Subcutaneous adipose tissue (tissue), 4 donors: Measurements from ENCODE around the gene UBE2D3. TPM values are rescaled to one million over a fixed set of nuclear protein-coding genes. Genes with fewer than 3 reads are reported as not detected.

Source experiments
- total RNA-seq, 4 donors: library from RNA; depleted of rRNA; stranded (reverse); fragments of >200 nt; gene quantifications; one replicate each; pipeline ENCODE4 v1.1.0, GENCODE V29; 2016
- TF ChIP-seq, protein P1 (sequence below): fragments of 450-650 bp; IDR thresholded peaks from one replicate; pipeline ENCODE4 v1.5.1; 2016; ENCODE audit warnings: low read depth, mild to moderate bottlenecking, control low read depth, antibody characterized with exemption, moderate library complexity

UBE2D3 gene
- total RNA-seq, 4 donors from 2014 or later: 285 to 439 (median 398) TPM

DNA sequence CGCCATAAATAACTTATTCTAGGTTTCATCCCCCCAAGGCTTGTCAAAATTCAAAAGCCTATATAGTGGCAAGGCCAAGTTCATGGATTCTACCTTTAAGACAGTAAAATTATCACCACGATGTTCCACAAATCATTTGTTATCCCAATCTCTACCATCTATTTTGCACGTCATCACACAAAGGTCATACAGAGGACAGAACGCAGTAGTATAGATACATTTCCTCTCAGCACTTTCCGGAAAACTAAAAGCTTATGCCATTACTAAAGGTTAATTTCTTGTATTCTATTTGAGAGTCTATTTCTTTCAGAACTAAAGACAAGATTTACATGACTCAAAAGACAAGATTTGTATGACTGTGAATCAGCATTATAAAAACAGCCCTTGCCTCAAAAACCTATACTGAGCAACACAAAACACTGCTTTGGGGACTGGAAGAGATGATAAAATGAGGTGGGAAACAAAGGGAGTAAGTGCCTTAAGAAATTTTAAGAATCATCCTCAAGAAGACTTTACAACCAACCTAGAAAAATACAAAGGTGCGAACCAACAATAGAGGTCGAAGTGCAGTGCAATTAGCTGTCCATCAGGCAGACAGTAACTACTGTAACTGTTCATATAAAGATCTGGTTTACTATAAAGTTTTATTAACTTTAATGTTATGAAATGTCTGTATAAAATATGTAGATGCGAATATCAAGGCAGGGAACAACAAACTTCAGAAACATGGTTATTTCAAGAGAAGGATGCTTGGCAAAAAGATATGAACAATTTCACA, 7.6 kb downstream of the UBE2D3 start:
- TF ChIP-seq, protein P1, sequence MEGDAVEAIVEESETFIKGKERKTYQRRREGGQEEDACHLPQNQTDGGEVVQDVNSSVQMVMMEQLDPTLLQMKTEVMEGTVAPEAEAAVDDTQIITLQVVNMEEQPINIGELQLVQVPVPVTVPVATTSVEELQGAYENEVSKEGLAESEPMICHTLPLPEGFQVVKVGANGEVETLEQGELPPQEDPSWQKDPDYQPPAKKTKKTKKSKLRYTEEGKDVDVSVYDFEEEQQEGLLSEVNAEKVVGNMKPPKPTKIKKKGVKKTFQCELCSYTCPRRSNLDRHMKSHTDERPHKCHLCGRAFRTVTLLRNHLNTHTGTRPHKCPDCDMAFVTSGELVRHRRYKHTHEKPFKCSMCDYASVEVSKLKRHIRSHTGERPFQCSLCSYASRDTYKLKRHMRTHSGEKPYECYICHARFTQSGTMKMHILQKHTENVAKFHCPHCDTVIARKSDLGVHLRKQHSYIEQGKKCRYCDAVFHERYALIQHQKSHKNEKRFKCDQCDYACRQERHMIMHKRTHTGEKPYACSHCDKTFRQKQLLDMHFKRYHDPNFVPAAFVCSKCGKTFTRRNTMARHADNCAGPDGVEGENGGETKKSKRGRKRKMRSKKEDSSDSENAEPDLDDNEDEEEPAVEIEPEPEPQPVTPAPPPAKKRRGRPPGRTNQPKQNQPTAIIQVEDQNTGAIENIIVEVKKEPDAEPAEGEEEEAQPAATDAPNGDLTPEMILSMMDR: no peak

DNA sequence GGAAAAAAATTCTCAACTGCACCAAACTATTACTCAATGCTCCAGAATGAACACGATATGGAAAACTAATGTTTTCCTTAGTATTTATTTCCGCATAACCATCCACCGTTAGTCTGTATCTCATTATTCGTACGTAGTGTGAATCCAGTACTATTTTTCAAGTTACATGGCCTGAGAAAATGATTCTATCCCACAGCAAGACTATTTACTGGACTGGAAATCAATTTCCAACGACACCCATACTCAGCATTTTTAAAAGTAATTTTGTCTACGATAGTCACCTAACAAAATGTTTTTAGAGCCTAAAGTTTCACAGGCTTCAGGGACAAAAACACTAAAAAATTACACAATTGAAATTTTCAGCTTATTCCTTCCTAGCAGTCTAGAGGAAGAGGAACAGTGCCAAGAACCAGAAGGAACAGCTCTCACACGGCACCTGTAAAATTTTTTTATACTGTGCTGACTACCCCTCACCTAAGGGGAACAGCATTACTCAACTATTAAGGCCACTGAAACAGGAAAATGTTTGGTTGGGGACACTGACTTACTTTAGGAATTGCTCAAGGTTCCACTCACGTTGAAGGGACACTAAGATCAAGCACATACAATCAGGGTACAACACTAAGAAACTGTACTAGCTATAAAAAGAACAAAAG, 9.6 kb downstream of the UBE2D3 start:
- TF ChIP-seq, protein P1: no peak

DNA sequence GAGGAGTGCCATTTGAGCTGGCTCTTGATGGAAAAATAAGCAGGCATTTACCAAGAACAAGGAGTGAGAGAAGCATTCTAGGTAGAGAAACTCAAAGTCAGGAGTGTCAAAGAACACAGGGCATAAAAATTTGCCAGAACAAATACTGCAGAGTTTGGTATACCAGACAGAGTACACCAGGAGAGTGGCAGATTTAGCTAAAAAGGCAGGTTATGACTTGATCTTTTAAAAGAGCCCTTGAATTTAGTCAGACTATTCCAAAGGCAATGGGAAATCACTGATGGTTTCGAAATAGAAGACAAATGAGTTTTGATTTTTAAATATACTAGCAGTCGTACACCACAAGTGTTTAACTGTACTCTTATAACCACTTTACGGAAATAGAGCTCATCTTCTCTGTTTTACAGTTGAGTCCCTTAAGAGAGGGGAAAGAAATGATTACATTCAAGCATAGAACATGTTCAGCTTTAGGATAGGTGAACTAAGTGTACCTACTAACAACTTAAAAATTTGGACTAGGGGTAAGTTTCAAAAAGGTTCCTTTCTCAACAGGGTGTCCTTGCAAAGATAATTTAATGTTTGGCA, 10.2 kb downstream of the UBE2D3 start:
- TF ChIP-seq, protein P1: no peak

DNA sequence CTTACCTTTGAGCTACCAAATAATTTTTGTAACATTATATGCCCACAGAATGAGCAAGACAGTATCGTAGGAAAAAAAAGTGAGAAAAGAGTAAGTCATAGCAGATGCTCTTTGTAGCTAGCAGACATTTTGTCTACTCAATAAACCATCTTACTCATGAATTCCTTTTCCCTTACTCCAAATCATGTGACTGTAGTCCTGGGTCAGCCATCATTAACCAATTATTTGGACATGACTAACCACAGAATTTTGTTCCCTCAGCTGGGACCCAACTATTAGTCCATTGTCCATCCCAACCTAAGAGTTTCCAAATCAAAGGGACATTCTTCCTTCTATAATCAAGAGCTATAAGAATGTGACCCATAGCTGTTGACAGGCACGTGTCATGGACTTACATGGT, 11.4 kb downstream of the UBE2D3 start:
- TF ChIP-seq, protein P1: no peak

DNA sequence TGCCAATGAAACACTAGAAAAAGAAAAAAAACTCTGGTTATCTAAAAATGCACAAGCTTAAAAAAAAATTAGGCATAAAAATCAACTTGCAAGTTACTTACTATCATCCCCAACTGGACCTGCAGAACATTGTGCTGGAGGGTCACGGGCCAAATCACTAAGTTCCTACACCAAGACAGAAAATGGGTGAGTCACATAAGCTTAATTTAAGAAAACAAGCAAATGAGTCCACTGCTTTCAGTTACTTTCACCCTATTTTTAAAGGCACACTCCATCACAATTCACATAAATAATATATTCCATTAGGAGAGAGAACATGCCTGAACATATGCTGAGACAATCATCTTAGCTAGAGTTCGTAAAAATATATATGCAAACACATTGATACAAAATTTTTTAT, 17.7 kb downstream of the UBE2D3 start:
- TF ChIP-seq, protein P1: no peak

DNA sequence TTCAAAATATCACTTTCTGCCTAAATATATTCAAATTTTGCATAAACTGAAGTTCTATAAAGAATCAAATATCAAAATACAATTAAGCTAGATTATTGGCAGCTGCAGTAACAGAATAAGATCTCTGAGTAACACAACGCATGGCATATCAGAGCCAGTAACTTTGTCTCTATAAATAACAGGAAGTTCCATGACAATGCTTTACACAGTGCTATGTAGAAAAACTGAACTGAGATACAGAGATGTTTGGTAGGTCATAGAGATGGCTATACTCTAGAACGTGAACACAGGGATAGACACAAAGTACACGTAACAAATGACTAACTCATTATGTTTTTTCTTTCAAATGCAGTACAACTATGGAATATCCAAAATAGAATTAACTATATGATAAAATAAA, 18.2 kb downstream of the UBE2D3 start:
- TF ChIP-seq, protein P1: no peak

DNA sequence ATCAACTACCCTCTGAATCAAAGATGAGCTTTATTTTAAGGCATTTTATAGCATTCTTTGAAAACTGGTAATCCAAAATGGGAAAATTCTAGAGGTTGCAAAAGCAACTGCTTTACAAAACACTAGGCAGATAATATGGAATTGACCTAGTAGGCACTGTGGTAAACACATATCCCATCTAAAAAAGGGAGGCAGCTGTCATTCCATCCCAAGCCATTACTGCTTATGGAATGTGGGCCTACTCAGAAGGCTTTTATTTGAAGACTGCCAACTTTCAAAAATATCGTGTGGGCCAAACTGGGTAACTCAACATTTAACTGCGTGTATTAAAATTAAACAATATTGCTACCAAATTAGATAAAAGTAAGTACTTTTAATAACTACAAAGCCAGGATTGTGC, 19.3 kb downstream of the UBE2D3 start:
- TF ChIP-seq, protein P1: no peak
